COLO829 (cell line): ENCODE data around the gene GPC5.
A peak's percentile ranks its signal among the peaks of the same experiment; 100 is the strongest.
"Not testable (repeated sequence)": the region's sequence is repeated elsewhere in the genome, so short reads cannot be mapped to it uniquely, and the experiment has no call there.

ENCODE experiments used
- DNase-seq: peaks from one replicate; pipeline ENCODE4 v3.0.0; 2012; ENCODE audit warnings: low spot score

Gene GPC5

GRCh38 chr13:92838786-92839185 is 1440.4 kb downstream of the GPC5 start:
- DNase-seq = no peak

DNA sequence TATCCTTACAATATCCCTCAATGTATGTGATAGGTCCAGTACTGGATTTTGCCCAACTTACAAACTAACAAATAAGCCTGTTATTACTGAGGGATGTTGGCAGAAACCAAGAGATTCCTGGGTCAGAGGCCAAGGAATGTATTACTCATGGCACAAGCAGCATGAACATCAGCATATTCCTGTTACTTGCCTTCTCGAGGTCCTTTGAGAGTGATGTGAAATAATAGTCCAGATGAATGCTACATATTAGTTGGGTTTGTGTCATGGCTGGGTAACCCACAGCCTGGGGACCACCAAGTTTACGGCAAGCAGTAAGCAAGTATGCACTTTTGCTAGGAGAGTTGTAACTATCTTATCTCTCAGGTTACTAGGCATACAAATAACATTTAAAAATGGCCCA is 1443.7 kb downstream of the GPC5 start:
- DNase-seq = no peak

DNA sequence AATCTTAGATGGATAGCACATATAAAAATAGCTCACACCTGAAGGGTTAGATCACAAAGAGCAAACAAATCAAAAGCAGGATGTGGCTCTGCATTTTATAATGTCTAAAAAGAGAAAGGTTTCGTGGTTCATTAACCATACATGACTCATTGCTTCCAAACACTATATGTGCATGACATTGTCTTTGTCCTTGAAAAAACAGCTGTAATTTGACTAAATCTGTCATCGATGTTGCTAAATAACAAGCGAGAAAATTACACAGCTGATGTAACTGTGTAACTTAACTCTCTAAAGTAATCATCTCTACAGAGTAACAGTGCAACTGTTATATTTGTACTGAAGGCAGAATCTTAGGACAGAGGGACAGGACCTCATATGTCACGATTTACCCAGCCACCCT is 1445.1 kb downstream of the GPC5 start:
- no peak for DNase-seq

GRCh38 chr13:92849381-92849780 is 1451.0 kb downstream of the GPC5 start:
- DNase-seq = no peak

GRCh38 chr13:92864584-92865284 is 1466.3 kb downstream of the GPC5 start:
- DNase-seq = no peak

DNA sequence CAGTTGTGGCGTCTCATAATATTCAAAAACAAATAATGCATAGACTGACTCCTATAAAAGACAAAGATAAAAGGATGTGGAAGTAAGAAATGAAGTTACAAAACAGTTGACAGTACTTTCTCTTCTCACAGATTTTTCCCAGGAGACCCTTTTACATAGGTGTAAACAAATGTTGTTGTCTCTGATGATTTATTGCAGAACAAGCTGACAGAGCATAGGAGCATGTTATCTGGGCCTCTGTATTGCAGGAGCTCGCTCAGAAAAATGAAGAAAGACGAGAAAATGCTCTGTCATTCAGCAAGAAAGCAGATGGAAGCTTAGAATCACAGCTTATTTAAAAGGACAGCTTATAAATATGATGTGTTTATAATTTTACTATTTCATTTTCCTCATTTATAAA is 1474.6 kb downstream of the GPC5 start:
- DNase-seq = no peak

DNA sequence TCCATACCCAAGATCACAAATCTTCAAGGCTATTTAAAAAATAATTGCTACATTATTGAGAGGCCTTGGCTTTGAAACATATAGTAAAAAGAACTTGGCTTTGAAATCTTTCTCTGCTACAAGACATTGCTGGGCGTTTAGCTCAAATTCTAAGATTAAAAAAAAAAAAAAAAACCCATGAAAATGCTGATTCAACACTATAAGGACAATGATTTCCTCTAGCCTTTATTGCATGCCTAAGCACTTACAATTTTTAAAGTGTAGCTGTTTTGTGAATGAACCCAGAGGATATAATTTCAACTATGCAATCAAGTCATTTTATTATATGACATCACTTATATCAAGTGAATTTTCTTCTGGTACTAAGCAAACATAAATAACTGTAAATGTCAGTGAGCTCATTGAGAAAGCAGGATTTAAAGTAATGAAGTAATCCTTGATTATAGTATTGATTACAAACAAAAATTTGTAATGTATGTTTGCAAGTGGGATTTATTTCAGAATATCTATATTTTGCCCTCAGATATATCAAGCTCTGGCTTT is 1488.2 kb downstream of the GPC5 start:
- no peak for DNase-seq

- DNase-seq = no peak
Measured at GRCh38 chr13:92894447-92894846, 1496.0 kb downstream of the GPC5 start.

GRCh38 chr13:92896842-92897241 is 1498.4 kb downstream of the GPC5 start:
- DNase-seq = peak; percentile 25

- DNase-seq = not testable (repeated sequence)
Measured at GRCh38 chr13:92898946-92899345, 1500.5 kb downstream of the GPC5 start.

DNA sequence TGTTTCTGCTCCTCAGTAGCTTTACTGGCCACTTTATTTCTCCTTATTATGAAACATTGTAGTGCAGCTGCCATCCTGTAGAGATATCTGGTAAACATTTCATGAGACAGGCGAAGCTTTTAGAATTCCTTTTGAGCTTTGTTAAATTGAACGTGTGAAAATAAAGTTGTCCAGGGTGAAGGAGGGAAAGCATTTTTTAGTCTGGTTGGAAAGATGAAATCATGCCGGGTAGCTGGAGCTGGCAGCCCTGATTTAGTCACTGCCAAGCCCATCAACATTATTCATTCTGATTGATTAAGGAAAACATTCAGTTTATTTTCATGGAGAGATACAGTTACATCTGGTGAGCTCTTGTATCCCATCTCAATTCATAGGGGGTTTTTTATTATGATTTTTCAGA is 1502.0 kb downstream of the GPC5 start:
- no peak for DNase-seq

GRCh38 chr13:92901739-92902138 is 1503.3 kb downstream of the GPC5 start:
- DNase-seq = no peak

DNA sequence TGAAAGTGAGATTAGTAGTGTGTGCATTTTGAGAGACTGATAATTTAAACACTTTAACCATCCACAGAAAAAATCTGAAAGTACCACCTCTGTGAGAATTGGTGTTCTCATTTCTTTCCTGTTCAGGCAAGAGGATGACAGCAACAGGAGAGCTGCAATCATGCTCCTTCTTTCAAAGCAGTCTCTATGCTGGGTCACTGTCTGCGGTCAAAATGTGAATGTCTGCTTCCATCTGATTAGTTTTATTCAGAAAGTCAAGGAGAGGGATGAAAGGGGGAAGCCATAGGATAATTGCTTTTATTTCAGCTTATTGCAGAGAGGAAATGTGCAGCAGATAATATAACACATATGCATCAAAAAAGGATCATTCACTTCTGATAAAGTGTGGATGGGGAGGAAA is 1514.2 kb downstream of the GPC5 start:
- DNase-seq = no peak

- no peak for DNase-seq
Measured at GRCh38 chr13:92913840-92914239, 1515.4 kb downstream of the GPC5 start.
